ENCODE results near the gene IGF1.

GRCh38 chr12:102364709-102365108, 115.7 kb downstream of the IGF1 start:
- TF ChIP-seq CTCF (IDR thresholded peaks at IDR 0.05), result no peak
- no peak for TF ChIP-seq POLR2A (IDR thresholded peaks at IDR 0.05)
